ENCODE data around the gene THAP4.
"Not testable (repeated sequence)": the region's sequence is repeated elsewhere in the genome, so short reads cannot be mapped to it uniquely, and the experiment has no call there.

Gene THAP4

DNA sequence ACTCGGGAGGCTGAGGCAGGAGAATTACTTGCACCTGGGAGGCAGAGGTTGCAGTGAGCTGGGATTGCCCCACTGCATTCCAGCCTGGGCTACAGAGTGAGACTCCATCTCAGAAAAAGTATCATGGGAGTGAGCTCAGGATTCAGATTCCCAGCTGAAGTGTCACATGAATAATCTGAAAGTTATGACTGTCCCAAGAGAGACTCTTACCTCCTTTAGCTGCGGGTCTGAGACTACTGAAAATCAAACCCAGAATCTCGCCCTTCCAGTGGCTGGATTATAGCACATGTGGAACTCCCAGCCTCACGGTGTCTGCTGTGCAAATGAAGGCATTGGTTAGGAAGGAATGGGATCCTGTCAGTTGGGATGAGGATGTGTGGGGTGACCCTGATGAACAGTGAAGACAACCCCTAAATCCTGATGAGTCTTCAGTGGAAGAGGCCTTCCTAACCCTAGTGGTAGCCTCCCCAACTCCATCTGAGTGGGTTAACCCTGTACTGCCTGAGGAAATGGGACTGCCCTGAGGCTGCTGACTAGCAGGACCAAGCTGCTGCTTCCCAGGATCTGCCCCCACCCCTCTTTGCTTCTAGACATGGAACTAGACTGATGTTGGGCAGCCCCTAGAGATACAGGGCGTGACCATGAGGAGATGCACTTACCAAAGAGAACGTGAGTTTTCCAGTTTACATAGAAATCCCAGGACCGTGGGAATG is 61.9 kb downstream of the THAP4 start:
- TF ChIP-seq, protein P1, sequence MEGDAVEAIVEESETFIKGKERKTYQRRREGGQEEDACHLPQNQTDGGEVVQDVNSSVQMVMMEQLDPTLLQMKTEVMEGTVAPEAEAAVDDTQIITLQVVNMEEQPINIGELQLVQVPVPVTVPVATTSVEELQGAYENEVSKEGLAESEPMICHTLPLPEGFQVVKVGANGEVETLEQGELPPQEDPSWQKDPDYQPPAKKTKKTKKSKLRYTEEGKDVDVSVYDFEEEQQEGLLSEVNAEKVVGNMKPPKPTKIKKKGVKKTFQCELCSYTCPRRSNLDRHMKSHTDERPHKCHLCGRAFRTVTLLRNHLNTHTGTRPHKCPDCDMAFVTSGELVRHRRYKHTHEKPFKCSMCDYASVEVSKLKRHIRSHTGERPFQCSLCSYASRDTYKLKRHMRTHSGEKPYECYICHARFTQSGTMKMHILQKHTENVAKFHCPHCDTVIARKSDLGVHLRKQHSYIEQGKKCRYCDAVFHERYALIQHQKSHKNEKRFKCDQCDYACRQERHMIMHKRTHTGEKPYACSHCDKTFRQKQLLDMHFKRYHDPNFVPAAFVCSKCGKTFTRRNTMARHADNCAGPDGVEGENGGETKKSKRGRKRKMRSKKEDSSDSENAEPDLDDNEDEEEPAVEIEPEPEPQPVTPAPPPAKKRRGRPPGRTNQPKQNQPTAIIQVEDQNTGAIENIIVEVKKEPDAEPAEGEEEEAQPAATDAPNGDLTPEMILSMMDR (IDR thresholded peaks at IDR 0.05; ENCODE audit: low read depth, low read length): no peak
- no peak overlapping the region for H3K4me3 ChIP-seq (replicated peaks in 1 of 2; ENCODE audit: low read depth in 2 of 2, low read length in 2 of 2)
- DNase-seq (ENCODE audit: low read depth in 2 of 2): peak in 1 of 2 donors; percentile 22

DNA sequence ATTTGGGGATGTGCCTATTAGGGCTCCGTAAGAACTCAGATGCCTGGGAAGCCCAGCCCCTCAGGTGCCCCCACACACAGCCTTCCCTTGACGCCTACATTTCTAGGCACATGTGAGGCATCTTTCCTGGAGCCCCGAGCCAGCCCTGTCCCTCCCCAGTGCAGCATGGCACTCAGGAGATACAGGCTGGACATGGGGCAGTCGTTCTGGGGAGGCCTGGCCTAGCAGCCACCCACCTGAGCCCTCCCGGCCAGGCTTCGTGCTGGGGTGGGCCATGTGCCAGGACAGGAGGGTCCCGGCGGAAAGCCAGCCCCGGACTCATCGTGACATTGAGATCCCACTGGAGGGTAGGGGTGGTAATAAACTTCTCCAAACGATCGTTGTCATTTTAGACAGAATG is 63.2 kb downstream of the THAP4 start:
- no peak for DNase-seq (ENCODE audit: low read depth in 2 of 2)
- no peak overlapping the region for H3K4me3 ChIP-seq (replicated peaks in 1 of 2; ENCODE audit: low read depth in 2 of 2, low read length in 2 of 2)
- TF ChIP-seq, protein P1 (IDR thresholded peaks at IDR 0.05; ENCODE audit: low read depth, low read length): no peak

DNA sequence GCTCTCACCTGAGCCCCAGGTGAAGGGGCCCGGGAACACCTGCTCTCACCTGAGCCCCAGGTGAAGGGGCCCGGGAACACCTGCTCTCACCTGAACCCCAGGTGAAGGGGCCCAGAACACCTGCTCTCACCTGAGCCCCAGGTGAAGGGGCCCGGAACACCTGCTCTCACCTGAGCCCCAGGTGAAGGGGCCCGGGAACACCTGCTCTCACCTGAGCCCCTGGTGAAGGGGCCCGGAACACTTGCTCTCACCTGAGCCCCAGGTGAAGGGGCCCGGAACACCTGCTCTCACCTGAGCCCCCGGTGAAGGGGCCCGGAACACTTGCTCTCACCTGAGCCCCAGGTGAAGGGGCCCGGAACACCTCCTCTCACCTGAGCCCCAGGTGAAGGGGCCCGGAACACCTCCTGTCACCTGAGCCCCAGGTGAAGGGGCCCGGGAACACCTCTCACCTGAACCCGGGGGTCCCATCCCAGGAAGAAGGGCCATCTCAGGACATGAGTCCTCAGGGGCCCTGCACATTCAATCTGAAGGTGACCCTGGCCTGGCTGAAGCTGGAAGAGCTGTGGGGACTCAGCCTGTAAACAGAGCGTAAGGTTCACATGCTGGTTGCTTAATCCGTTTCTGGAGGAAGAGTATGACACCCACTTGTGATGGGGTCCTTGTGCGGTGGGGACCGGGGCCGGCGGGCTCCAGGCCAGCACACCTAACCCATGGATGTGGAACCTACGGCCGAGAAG is 63.9 kb downstream of the THAP4 start:
- not testable (repeated sequence) for DNase-seq (ENCODE audit: low read depth in 2 of 2); H3K4me3 ChIP-seq (replicated peaks in 1 of 2; ENCODE audit: low read depth in 2 of 2, low read length in 2 of 2)

DNA sequence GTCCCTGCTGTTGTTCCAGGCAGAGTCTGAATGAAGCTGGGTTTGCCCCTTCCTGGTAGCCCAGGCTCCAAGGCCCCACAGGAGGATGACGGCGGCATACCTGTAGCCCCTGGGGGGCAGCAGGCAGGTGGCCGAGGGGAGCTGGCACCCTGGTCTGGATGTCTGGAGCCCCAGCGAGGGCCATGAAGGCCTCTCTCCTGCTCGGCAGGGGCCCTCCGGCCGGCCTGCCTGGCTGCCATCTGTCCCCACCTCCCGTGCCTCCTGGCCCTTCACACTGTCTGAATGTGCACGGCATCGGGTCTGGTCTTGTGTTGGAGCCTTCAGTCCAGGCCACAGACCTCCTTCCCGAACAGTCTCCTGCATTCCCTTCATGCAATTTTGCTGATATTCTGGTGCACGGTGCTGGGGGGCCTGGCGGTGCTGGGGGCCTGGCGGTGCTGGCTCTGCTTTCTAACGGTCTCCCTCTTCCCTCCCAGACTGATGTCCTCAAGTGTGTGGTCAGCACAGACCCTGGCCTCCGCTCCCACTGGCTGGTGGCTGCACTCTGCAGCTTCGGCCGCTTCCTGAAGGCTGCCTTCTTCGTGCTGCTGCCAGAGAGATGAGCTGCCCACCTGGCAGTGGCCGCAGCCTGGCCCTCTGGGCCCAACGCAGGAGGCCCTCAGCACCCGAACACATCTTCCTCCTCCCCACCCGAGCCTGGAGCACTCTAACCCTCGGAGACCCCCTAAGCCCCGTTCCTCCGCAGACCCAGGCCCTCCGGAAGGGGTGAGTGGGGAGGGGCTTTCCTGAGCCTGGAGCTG is 64.9 kb downstream of the THAP4 start:
- TF ChIP-seq, protein P1 (IDR thresholded peaks at IDR 0.05; ENCODE audit: low read depth, low read length): no peak
- H3K4me3 ChIP-seq (replicated peaks in 1 of 2; ENCODE audit: low read depth in 2 of 2, low read length in 2 of 2): no peak overlapping the region
- no peak for DNase-seq (ENCODE audit: low read depth in 2 of 2)

DNA sequence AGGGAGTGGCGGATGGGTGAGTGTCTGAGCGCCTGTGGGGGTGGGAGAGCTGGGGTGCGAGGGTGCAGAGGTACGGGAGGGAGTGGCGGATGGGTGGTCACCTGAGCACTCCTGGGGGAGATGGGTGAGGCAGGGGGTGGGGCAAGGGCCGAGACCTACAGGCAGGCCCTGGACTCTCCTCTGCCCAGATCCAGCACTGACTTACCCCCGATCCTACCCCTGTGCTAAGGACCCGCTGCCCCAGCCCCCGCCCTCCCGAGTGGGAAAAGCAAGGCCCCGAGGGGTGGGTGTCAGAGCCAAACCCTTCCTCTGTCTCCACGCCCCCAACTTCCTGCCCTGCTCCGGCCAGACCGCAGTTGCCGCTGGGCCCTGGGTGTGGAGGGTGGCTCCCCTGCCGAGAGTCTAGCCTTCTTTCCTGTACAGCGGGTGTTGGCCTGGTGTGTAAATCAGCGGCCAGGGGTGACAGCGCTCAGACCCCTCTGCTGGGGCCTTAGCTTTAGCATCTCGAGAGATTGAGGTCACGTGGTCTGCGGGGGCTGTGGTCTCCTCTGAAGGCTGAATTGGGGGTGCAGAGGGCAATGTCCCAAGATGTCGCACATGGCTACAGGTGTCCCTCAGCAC is 65.9 kb downstream of the THAP4 start:
- TF ChIP-seq, protein P1 (IDR thresholded peaks at IDR 0.05; ENCODE audit: low read depth, low read length): no peak
- H3K4me3 ChIP-seq (replicated peaks in 1 of 2; ENCODE audit: low read depth in 2 of 2, low read length in 2 of 2): no peak overlapping the region
- DNase-seq (ENCODE audit: low read depth in 2 of 2): no peak

DNA sequence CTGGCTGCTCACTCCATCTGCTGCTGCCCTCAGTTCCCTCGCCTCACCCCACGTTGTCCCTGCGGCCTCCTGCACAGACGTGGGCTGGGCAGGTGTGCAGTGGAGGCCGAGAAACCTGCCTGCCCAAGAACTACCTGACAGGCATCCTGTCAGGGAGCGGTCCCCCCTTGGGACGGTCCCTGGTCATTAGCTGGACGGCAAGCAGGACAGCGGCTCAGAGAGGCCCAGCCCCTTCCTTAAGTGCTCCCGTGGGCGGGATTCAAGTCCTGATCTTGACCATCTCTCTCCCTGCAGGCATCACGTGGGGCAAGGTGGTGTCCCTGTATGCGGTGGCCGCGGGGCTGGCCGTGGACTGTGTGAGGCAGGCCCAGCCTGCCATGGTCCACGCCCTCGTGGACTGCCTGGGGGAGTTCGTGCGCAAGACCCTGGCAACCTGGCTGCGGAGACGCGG is 67.1 kb downstream of the THAP4 start:
- TF ChIP-seq, protein P1 (IDR thresholded peaks at IDR 0.05; ENCODE audit: low read depth, low read length): no peak
- no peak for DNase-seq (ENCODE audit: low read depth in 2 of 2)
- no peak overlapping the region for H3K4me3 ChIP-seq (replicated peaks in 1 of 2; ENCODE audit: low read depth in 2 of 2, low read length in 2 of 2)
